WTC11 (cell line): Measurements from ENCODE around the gene ZBTB16.

ENCODE experiments used
- ATF1 ChIP-seq: sonication (generic); formaldehyde crosslinking; IDR thresholded peaks from 2 replicates; pipeline ENCODE4 v1.8.1; 2023; ENCODE audit warnings: mild to moderate bottlenecking, moderate library complexity, missing genetic modification reagents
- CBFB ChIP-seq: sonication (generic); formaldehyde crosslinking; IDR thresholded peaks from 2 replicates; pipeline ENCODE4 v1.8.1; 2022; ENCODE audit warnings: mild to moderate bottlenecking, low read depth, missing genetic modification reagents
- NR3C1 ChIP-seq: sonication (generic); formaldehyde crosslinking; conservative IDR thresholded peaks from 2 replicates; pipeline ENCODE4 v1.8.1; 2023; ENCODE audit warnings: low read depth, mild to moderate bottlenecking, missing genetic modification reagents
- TCF7 ChIP-seq: sonication (generic); formaldehyde crosslinking; IDR thresholded peaks from 2 replicates; pipeline ENCODE4 v1.8.0; 2022; ENCODE audit warnings: mild to moderate bottlenecking, low read depth, missing genetic modification reagents, moderate library complexity
- TEAD4 ChIP-seq: sonication (generic); formaldehyde crosslinking; IDR thresholded peaks from 2 replicates; pipeline ENCODE4 v1.8.0; 2022; ENCODE audit warnings: mild to moderate bottlenecking, missing genetic modification reagents
- TF ChIP-seq, protein P1 (sequence below): fragments of 250-450 bp; sonication (Bioruptor Pico); IDR thresholded peaks from 2 replicates; pipeline ENCODE4 v2.1.2; 2022; ENCODE audit warnings: mild to moderate bottlenecking, moderate library complexity
- TF ChIP-seq, protein P2 (sequence below): fragments of 200-600 bp; IDR thresholded peaks from 2 replicates; pipeline ENCODE4 v1.8.0; 2022; ENCODE audit warnings: antibody characterized with exemption
- TF ChIP-seq, protein P3 (sequence below): sonication (generic); formaldehyde crosslinking; IDR thresholded peaks from 2 replicates; pipeline ENCODE4 v1.8.0; 2022; ENCODE audit warnings: missing genetic modification reagents
- TF ChIP-seq, protein P4 (sequence below): sonication (generic); formaldehyde crosslinking; IDR thresholded peaks from 2 replicates; pipeline ENCODE4 v1.8.0; 2022; ENCODE audit warnings: mild to moderate bottlenecking, missing genetic modification reagents
- TF ChIP-seq, protein P5 (sequence below): sonication (generic); formaldehyde crosslinking; IDR thresholded peaks from 2 replicates; pipeline ENCODE4 v1.8.1; 2023; ENCODE audit warnings: mild to moderate bottlenecking, missing genetic modification reagents, moderate library complexity
- TF ChIP-seq, protein P6 (sequence below): sonication (generic); formaldehyde crosslinking; IDR thresholded peaks from 2 replicates; pipeline ENCODE4 v1.8.1; 2022; ENCODE audit warnings: mild to moderate bottlenecking, missing genetic modification reagents, moderate library complexity, borderline replicate concordance
- TF ChIP-seq, protein P7 (sequence below): fragments of 250-450 bp; sonication (Bioruptor Pico); IDR thresholded peaks from 2 replicates; pipeline ENCODE4 v1.9.0; 2021; ENCODE audit warnings: mild to moderate bottlenecking

DNA sequence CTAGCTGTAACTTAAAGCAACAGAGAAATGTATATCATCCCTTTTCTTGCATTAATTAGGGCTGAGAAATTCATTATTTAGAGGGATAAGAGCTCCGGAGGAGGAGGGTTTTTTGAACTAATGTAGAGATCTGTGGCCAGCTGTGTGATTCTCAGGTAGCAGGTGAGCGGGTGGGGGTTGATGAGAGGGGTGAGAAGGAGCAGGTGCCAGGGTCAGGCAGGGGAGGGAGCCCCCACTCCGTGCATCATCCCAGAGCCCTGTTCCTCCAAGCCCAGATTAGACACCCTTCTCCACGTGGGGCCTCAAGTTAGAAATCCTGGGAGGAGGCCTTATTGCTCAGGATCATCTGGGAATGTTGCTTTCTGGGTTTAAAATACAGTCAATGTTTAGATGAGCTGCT, 24.9 kb downstream of the ZBTB16 start:
- TF ChIP-seq, protein P1, sequence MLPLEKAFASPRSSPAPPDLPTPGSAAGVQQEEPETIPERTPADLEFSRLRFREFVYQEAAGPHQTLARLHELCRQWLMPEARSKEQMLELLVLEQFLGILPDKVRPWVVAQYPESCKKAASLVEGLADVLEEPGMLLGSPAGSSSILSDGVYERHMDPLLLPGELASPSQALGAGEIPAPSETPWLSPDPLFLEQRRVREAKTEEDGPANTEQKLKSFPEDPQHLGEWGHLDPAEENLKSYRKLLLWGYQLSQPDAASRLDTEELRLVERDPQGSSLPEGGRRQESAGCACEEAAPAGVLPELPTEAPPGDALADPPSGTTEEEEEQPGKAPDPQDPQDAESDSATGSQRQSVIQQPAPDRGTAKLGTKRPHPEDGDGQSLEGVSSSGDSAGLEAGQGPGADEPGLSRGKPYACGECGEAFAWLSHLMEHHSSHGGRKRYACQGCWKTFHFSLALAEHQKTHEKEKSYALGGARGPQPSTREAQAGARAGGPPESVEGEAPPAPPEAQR (CRISPR knock-in tag), result no peak
- TF ChIP-seq, protein P2, sequence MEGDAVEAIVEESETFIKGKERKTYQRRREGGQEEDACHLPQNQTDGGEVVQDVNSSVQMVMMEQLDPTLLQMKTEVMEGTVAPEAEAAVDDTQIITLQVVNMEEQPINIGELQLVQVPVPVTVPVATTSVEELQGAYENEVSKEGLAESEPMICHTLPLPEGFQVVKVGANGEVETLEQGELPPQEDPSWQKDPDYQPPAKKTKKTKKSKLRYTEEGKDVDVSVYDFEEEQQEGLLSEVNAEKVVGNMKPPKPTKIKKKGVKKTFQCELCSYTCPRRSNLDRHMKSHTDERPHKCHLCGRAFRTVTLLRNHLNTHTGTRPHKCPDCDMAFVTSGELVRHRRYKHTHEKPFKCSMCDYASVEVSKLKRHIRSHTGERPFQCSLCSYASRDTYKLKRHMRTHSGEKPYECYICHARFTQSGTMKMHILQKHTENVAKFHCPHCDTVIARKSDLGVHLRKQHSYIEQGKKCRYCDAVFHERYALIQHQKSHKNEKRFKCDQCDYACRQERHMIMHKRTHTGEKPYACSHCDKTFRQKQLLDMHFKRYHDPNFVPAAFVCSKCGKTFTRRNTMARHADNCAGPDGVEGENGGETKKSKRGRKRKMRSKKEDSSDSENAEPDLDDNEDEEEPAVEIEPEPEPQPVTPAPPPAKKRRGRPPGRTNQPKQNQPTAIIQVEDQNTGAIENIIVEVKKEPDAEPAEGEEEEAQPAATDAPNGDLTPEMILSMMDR, result no peak
- TF ChIP-seq, protein P3, sequence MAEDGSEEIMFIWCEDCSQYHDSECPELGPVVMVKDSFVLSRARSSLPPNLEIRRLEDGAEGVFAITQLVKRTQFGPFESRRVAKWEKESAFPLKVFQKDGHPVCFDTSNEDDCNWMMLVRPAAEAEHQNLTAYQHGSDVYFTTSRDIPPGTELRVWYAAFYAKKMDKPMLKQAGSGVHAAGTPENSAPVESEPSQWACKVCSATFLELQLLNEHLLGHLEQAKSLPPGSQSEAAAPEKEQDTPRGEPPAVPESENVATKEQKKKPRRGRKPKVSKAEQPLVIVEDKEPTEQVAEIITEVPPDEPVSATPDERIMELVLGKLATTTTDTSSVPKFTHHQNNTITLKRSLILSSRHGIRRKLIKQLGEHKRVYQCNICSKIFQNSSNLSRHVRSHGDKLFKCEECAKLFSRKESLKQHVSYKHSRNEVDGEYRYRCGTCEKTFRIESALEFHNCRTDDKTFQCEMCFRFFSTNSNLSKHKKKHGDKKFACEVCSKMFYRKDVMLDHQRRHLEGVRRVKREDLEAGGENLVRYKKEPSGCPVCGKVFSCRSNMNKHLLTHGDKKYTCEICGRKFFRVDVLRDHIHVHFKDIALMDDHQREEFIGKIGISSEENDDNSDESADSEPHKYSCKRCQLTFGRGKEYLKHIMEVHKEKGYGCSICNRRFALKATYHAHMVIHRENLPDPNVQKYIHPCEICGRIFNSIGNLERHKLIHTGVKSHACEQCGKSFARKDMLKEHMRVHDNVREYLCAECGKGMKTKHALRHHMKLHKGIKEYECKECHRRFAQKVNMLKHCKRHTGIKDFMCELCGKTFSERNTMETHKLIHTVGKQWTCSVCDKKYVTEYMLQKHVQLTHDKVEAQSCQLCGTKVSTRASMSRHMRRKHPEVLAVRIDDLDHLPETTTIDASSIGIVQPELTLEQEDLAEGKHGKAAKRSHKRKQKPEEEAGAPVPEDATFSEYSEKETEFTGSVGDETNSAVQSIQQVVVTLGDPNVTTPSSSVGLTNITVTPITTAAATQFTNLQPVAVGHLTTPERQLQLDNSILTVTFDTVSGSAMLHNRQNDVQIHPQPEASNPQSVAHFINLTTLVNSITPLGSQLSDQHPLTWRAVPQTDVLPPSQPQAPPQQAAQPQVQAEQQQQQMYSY, result no peak
- TF ChIP-seq, protein P4, sequence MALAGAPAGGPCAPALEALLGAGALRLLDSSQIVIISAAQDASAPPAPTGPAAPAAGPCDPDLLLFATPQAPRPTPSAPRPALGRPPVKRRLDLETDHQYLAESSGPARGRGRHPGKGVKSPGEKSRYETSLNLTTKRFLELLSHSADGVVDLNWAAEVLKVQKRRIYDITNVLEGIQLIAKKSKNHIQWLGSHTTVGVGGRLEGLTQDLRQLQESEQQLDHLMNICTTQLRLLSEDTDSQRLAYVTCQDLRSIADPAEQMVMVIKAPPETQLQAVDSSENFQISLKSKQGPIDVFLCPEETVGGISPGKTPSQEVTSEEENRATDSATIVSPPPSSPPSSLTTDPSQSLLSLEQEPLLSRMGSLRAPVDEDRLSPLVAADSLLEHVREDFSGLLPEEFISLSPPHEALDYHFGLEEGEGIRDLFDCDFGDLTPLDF (CRISPR knock-in tag), result no peak
- TF ChIP-seq CBFB, result no peak
- no peak for TF ChIP-seq TEAD4 (CRISPR knock-in tag)
- TF ChIP-seq, protein P5, sequence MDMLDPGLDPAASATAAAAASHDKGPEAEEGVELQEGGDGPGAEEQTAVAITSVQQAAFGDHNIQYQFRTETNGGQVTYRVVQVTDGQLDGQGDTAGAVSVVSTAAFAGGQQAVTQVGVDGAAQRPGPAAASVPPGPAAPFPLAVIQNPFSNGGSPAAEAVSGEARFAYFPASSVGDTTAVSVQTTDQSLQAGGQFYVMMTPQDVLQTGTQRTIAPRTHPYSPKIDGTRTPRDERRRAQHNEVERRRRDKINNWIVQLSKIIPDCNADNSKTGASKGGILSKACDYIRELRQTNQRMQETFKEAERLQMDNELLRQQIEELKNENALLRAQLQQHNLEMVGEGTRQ, result no peak
- TF ChIP-seq, protein P6, sequence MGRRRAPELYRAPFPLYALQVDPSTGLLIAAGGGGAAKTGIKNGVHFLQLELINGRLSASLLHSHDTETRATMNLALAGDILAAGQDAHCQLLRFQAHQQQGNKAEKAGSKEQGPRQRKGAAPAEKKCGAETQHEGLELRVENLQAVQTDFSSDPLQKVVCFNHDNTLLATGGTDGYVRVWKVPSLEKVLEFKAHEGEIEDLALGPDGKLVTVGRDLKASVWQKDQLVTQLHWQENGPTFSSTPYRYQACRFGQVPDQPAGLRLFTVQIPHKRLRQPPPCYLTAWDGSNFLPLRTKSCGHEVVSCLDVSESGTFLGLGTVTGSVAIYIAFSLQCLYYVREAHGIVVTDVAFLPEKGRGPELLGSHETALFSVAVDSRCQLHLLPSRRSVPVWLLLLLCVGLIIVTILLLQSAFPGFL (CRISPR knock-in tag), result no peak
- TF ChIP-seq, protein P7, sequence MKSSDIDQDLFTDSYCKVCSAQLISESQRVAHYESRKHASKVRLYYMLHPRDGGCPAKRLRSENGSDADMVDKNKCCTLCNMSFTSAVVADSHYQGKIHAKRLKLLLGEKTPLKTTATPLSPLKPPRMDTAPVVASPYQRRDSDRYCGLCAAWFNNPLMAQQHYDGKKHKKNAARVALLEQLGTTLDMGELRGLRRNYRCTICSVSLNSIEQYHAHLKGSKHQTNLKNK (CRISPR knock-in tag), result no peak
- TF ChIP-seq NR3C1 (CRISPR knock-in tag), result no peak
- no peak for TF ChIP-seq TCF7 (CRISPR knock-in tag)
- no peak for TF ChIP-seq ATF1 (CRISPR knock-in tag)
